HEK293 (cell line): ENCODE data around the gene NMT2.

ENCODE experiments used
- GFI1B ChIP-seq: fragments of 450-650 bp; formaldehyde crosslinking; IDR thresholded peaks from 2 replicates; pipeline ENCODE4 v1.5.1; 2016; ENCODE audit warnings: missing biosample characterization, missing genetic modification characterization
- SETDB1 ChIP-seq: IDR thresholded peaks from one replicate; pipeline ENCODE4 v1.6.1; 2017; ENCODE audit warnings: mild to moderate bottlenecking, low read length, moderate library complexity, mixed read lengths; ENCODE audit not compliant: insufficient read length
- ZNF184 ChIP-seq: fragments of 450-650 bp; IDR thresholded peaks from 2 replicates; pipeline ENCODE4 v1.5.1; 2018; ENCODE audit warnings: missing biosample characterization, mild to moderate bottlenecking, missing genetic modification characterization
- ZNF211 ChIP-seq: fragments of 450-650 bp; formaldehyde crosslinking; IDR thresholded peaks from 2 replicates; pipeline ENCODE4 v1.5.1; 2016; ENCODE audit warnings: low read depth, missing biosample characterization, missing genetic modification characterization
- ZNF24 ChIP-seq: fragments of 450-650 bp; formaldehyde crosslinking; IDR thresholded peaks from 2 replicates; pipeline ENCODE4 v1.5.1; 2016; ENCODE audit warnings: missing biosample characterization, missing genetic modification characterization
- ZNF292 ChIP-seq: fragments of 450-650 bp; formaldehyde crosslinking; IDR thresholded peaks from 2 replicates; pipeline ENCODE4 v1.5.1; 2016; ENCODE audit warnings: low read depth, missing biosample characterization, missing genetic modification characterization, borderline replicate concordance
- ZNF366 ChIP-seq: fragments of 450-650 bp; formaldehyde crosslinking; conservative IDR thresholded peaks from 2 replicates; pipeline ENCODE4 v1.5.1; 2016; ENCODE audit warnings: missing biosample characterization, missing genetic modification characterization
- ZNF501 ChIP-seq: fragments of 450-650 bp; formaldehyde crosslinking; IDR thresholded peaks from 2 replicates; pipeline ENCODE4 v1.5.1; 2016; ENCODE audit warnings: missing biosample characterization, missing genetic modification characterization
- ZNF585B ChIP-seq: fragments of 450-650 bp; formaldehyde crosslinking; IDR thresholded peaks from 2 replicates; pipeline ENCODE4 v1.5.1; 2016; ENCODE audit warnings: missing biosample characterization, missing genetic modification characterization
- ZNF670 ChIP-seq: fragments of 450-650 bp; formaldehyde crosslinking; IDR thresholded peaks from 2 replicates; pipeline ENCODE4 v1.5.1; 2016; ENCODE audit warnings: missing biosample characterization, missing genetic modification characterization, low read depth
- ZNF830 ChIP-seq: fragments of 450-650 bp; IDR thresholded peaks from 2 replicates; pipeline ENCODE4 v1.5.0; 2018; ENCODE audit warnings: missing biosample characterization, missing genetic modification characterization, low read depth, mild to moderate bottlenecking, moderate library complexity
- TF ChIP-seq, protein P1 (sequence below): fragments of 450-650 bp; formaldehyde crosslinking; IDR thresholded peaks from 2 replicates; pipeline ENCODE4 v1.5.1; 2016; ENCODE audit warnings: missing biosample characterization, missing genetic modification characterization
- TF ChIP-seq, protein P2 (sequence below): fragments of 450-650 bp; formaldehyde crosslinking; IDR thresholded peaks from 2 replicates; pipeline ENCODE4 v1.5.1; 2016; ENCODE audit warnings: missing biosample characterization, missing genetic modification characterization
- TF ChIP-seq, protein P3 (sequence below): fragments of 450-650 bp; IDR thresholded peaks from 2 replicates; pipeline ENCODE4 v1.5.1; 2018; ENCODE audit warnings: missing biosample characterization, mild to moderate bottlenecking, missing genetic modification characterization

DNA sequence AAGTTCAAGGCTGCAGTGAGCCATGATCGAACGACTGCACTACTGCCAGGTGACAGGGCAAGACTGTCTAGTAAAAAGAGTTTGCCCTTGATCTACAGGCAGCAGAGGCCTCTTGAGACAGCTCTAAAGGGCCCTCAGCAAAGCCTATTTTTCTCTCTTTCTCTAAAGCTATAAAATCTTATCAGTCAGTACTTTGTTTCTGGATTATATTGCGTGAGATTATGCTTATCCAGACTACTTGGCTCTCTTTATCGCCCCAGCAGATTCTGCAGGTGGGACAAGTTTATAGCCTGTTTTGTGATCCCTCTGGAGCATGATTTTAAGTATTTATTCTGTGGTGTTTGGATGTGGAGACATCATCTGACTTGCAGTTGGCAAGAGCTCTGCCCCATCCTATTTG is 68.6 kb downstream of the NMT2 start:
- TF ChIP-seq, protein P1, sequence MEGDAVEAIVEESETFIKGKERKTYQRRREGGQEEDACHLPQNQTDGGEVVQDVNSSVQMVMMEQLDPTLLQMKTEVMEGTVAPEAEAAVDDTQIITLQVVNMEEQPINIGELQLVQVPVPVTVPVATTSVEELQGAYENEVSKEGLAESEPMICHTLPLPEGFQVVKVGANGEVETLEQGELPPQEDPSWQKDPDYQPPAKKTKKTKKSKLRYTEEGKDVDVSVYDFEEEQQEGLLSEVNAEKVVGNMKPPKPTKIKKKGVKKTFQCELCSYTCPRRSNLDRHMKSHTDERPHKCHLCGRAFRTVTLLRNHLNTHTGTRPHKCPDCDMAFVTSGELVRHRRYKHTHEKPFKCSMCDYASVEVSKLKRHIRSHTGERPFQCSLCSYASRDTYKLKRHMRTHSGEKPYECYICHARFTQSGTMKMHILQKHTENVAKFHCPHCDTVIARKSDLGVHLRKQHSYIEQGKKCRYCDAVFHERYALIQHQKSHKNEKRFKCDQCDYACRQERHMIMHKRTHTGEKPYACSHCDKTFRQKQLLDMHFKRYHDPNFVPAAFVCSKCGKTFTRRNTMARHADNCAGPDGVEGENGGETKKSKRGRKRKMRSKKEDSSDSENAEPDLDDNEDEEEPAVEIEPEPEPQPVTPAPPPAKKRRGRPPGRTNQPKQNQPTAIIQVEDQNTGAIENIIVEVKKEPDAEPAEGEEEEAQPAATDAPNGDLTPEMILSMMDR (tag by site-specific recombination), result no peak
- TF ChIP-seq ZNF366, result no peak
- TF ChIP-seq, protein P2, sequence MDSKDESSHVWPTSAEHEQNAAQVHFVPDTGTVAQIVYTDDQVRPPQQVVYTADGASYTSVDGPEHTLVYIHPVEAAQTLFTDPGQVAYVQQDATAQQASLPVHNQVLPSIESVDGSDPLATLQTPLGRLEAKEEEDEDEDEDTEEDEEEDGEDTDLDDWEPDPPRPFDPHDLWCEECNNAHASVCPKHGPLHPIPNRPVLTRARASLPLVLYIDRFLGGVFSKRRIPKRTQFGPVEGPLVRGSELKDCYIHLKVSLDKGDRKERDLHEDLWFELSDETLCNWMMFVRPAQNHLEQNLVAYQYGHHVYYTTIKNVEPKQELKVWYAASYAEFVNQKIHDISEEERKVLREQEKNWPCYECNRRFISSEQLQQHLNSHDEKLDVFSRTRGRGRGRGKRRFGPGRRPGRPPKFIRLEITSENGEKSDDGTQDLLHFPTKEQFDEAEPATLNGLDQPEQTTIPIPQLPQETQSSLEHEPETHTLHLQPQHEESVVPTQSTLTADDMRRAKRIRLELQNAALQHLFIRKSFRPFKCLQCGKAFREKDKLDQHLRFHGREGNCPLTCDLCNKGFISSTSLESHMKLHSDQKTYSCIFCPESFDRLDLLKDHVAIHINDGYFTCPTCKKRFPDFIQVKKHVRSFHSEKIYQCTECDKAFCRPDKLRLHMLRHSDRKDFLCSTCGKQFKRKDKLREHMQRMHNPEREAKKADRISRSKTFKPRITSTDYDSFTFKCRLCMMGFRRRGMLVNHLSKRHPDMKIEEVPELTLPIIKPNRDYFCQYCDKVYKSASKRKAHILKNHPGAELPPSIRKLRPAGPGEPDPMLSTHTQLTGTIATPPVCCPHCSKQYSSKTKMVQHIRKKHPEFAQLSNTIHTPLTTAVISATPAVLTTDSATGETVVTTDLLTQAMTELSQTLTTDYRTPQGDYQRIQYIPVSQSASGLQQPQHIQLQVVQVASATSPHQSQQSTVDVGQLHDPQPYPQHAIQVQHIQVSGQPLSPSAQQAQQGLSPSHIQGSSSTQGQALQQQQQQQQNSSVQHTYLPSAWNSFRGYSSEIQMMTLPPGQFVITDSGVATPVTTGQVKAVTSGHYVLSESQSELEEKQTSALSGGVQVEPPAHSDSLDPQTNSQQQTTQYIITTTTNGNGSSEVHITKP (tag by site-specific recombination), result no peak
- no peak for TF ChIP-seq SETDB1
- no peak for TF ChIP-seq ZNF501 (tag by site-specific recombination)
- TF ChIP-seq ZNF292, result no peak
- TF ChIP-seq ZNF670 (tag by site-specific recombination), result no peak
- no peak for TF ChIP-seq ZNF830 (tag by site-specific recombination)
- no peak for TF ChIP-seq GFI1B (tag by site-specific recombination)
- TF ChIP-seq ZNF585B, result no peak
- TF ChIP-seq ZNF211 (tag by site-specific recombination), result no peak
- no peak for TF ChIP-seq ZNF24 (tag by site-specific recombination)
- TF ChIP-seq, protein P3, sequence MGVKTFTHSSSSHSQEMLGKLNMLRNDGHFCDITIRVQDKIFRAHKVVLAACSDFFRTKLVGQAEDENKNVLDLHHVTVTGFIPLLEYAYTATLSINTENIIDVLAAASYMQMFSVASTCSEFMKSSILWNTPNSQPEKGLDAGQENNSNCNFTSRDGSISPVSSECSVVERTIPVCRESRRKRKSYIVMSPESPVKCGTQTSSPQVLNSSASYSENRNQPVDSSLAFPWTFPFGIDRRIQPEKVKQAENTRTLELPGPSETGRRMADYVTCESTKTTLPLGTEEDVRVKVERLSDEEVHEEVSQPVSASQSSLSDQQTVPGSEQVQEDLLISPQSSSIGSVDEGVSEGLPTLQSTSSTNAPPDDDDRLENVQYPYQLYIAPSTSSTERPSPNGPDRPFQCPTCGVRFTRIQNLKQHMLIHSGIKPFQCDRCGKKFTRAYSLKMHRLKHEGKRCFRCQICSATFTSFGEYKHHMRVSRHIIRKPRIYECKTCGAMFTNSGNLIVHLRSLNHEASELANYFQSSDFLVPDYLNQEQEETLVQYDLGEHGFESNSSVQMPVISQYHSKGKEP, result no peak
- no peak for TF ChIP-seq ZNF184 (tag by site-specific recombination)
